NCI-H128 (cell line): Measurements from ENCODE around the gene ANTXRL.
"Not testable (repeated sequence)": the region's sequence is repeated elsewhere in the genome, so short reads cannot be mapped to it uniquely, and the experiment has no call there.

Experiments used
- DNase-seq: peaks from one replicate; lab custom pipeline; 2025; ENCODE audit not compliant: unreplicated experiment; lab: John Stamatoyannopoulos, UW

The ANTXRL gene

GRCh38 chr10:46293832-46294640, 7.2 kb downstream of the ANTXRL start:
- no peak for DNase-seq

- no peak for DNase-seq
Measured at GRCh38 chr10:46294641-46295220, 7.9 kb downstream of the ANTXRL start.

DNA sequence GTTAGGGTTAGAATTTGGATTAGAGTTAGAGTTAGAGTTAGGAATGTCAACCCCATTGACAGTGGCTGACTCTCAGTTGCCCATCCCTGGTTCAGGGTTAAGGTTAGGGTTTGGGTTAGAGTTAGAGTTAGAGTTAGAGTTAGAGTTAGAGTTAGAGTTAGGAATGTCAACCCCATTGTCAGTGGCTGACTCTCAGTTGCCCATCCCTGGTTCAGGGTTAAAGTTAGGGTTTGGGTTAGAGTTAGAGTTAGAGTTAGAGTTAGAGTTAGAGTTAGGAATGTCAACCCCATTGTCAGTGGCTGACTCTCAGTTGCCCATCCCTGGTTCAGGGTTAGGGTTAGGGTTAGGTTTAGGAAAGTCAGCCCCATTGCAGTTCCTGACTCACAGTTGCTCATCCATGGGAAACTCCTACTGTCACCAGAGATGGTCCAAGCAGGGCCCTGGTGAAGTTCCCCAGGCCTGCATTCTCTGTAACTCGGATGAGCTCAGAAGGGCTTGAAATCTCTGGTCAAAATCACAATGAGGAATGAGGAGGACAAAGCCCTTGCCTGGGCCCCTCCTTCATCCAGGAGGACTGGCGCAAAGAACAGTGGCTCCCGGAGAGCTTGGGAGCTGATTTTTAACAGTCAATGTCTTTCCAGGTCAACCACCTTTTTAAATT, 8.7 kb downstream of the ANTXRL start:
- DNase-seq = not testable (repeated sequence)

DNA sequence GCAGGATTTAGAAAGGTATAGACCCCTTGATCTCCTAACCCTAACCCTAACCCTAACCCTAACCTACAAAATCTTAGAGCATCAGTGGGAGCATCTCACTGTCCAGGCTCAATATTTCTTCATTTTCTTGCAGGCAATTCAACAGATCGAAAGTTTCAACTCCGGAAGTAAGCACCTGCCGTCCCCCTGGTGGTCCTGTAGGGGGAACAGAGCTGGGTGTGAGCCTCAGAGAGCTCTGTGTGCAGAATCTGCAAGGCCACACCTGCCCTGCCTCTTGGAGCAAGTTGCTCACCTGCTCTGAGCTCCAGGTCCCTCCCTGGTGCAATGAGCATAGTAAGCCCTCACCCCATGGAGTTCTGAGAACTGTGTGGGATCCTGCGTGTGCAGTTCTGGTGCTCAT, 9.3 kb downstream of the ANTXRL start:
- not testable (repeated sequence) for DNase-seq

DNA sequence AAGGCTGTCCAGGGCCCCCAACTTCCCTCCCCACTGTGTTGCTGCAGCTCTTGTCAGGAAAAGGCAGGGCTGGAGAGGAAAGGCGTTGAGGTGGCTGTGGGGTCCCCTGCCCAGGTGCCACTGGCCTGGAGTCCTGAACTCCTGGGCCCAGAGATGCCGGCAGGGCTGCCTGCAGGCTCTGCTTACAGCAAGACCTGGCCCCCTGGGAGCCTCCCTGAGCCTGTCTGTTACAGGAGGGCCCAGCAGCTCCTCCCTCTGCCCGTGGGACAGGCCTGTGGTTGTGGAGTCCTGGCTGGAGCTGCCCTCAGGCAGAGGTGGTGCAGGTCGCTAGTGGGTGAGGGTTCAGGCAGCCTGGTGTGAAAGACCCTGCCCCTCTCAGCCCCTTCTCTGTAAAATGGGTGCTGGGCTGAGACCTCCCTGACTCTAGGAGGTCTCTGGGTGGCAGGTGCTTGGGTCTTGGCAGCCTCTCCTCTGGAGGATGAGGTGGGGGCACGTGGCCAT, 9.9 kb downstream of the ANTXRL start:
- no peak for DNase-seq

GRCh38 chr10:46297406-46298204, 10.8 kb downstream of the ANTXRL start:
- DNase-seq = no peak

- DNase-seq = no peak
Measured at GRCh38 chr10:46298477-46299285, 11.9 kb downstream of the ANTXRL start.

DNA sequence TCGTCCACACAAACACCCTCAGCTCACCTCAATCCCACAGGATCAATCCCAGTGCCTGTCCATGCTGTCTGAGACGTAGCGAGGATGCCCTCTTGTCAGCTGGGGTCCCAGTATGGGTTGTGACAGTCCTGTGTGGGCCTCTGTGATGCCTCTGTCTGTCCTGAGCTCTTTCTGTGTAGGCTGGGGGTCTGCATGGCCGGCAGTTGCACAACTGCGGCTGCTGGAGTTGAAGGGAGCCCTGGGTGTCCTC, 12.4 kb downstream of the ANTXRL start:
- DNase-seq = no peak

- DNase-seq = no peak
Measured at GRCh38 chr10:46299536-46300369, 13.0 kb downstream of the ANTXRL start.

- not testable (repeated sequence) for DNase-seq
Measured at GRCh38 chr10:46300370-46300711, 13.5 kb downstream of the ANTXRL start.

- DNase-seq = no peak
Measured at GRCh38 chr10:46301056-46301645, 14.4 kb downstream of the ANTXRL start.

- no peak for DNase-seq
Measured at GRCh38 chr10:46301721-46302479, 15.1 kb downstream of the ANTXRL start.

- DNase-seq = not testable (repeated sequence)
Measured at GRCh38 chr10:46302765-46303352, 16.1 kb downstream of the ANTXRL start.

DNA sequence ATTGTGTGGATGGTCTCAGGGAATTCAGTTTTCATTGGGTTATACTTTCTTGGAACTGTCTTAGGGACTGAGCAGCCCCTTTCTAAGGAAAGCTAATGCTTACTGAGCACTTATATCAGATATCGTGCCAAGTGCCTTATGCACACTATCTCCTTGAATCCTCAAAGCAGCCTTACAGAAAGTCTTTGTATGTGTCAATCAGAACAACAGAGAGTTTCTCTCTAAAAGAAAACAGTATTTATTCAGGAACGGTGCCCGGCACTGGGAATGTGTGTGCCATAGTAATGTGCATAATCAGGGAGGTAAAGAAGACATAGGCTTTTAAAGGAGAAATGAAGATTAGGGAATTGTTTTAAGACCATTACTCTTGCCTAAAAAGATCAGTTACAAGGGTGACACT, 17.3 kb downstream of the ANTXRL start:
- DNase-seq = no peak

- DNase-seq = not testable (repeated sequence)
Measured at GRCh38 chr10:46304671-46305070, 17.9 kb downstream of the ANTXRL start.

GRCh38 chr10:46305079-46305818, 18.5 kb downstream of the ANTXRL start:
- no peak for DNase-seq

DNA sequence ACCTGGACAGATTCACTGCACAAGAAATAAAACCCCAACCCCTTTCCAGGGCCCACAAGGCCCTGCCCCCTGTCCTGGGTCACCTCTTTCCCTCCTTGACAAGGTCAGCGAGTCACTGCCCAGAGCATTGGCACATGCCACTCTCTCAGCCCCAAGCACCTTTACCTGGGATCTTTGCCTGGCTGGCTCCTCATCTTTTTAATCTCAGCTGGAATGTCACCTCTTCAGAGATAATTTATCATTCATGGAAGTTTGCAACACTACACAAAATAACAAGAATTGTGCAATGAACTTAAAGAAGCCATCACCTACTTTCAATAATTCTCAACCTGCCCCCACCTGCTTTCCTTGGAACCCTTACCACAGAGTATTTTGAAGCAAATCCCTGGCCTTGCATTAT, 19.2 kb downstream of the ANTXRL start:
- no peak for DNase-seq
